Mucosa of rectum (tissue), 2 donors: ENCODE results near the gene GPR65.

Experiments used
- H3K27ac ChIP-seq, 2 donors: one replicate each; pipeline ENCODE4 v1.7.0; 2013; ENCODE audit warnings: inconsistent platforms in 2 of 2, low read depth in 2 of 2, low read length in 2 of 2
- H3K27me3 ChIP-seq, 2 donors: one replicate each; pipeline ENCODE4 v1.7.0; 2013; ENCODE audit warnings: low read length in 2 of 2; ENCODE audit not compliant: control insufficient read depth in 2 of 2, insufficient read depth in 2 of 2
- H3K36me3 ChIP-seq, 2 donors: one replicate each; pipeline ENCODE4 v1.7.0; 2013; ENCODE audit warnings: low read length in 2 of 2; ENCODE audit not compliant: control insufficient read depth in 2 of 2, insufficient read depth in 2 of 2
- H3K4me1 ChIP-seq, 2 donors: one replicate each; pipeline ENCODE4 v1.7.0; 2013; ENCODE audit warnings: low read length in 2 of 2, mild to moderate bottlenecking in 1 of 2; ENCODE audit not compliant: control insufficient read depth in 2 of 2, insufficient read depth in 2 of 2
- H3K4me3 ChIP-seq, 2 donors: one replicate each; pipeline ENCODE4 v1.7.0; 2013; ENCODE audit warnings: low read length in 2 of 2
- H3K9ac ChIP-seq, 2 donors: one replicate each; pipeline ENCODE4 v1.7.0; 2013; ENCODE audit warnings: low read length in 2 of 2, low read depth in 1 of 2, mild to moderate bottlenecking in 1 of 2
- H3K9me3 ChIP-seq, 2 donors: one replicate each; pipeline ENCODE4 v1.7.0; 2013; ENCODE audit warnings: low read length in 2 of 2; ENCODE audit not compliant: control insufficient read depth in 2 of 2
- donor health status: healthy.
- donor health status: Normal muscosa, but diverticular disease.

The GPR65 gene

GRCh38 chr14:88048351-88048750 lies 43.4 kb downstream of the GPR65 start:
- Histone ChIP-seq H3K36me3 (no peaks in the 10 kb centered on the region), H3K4me3 (no peak overlapping the region), H3K4me1 (no peaks in the 10 kb centered on the region), H3K27me3 (peaks cover 0 to 2% of the 10 kb centered on the region in 2 donors), H3K27ac (no peak overlapping the region), H3K9me3 (no peaks in the 10 kb centered on the region), H3K9ac (no peak overlapping the region)

- no peak overlapping the region for H3K9ac ChIP-seq
- H3K27me3 ChIP-seq: peaks cover 0 to 2% of the 10 kb centered on the region in 2 donors
- no peaks in the 10 kb centered on the region for H3K4me1 ChIP-seq
- H3K4me3 ChIP-seq: no peak overlapping the region
- no peaks in the 10 kb centered on the region for H3K9me3 ChIP-seq
- H3K36me3 ChIP-seq: no peaks in the 10 kb centered on the region
- H3K27ac ChIP-seq: no peak overlapping the region
These were observed 44.3 kb downstream of the GPR65 start for GRCh38 chr14:88049266-88049665.

GRCh38 chr14:88049936-88050335 lies 45.0 kb downstream of the GPR65 start:
- Histone ChIP-seq H3K4me3 (no peak overlapping the region), H3K9me3 (no peaks in the 10 kb centered on the region)

GRCh38 chr14:88060576-88060975 lies 55.6 kb downstream of the GPR65 start:
- H3K27ac ChIP-seq: no peak overlapping the region
- H3K36me3 ChIP-seq: no peaks in the 10 kb centered on the region
- no peaks in the 10 kb centered on the region for H3K27me3 ChIP-seq
- H3K9ac ChIP-seq: no peak overlapping the region
- H3K4me3 ChIP-seq: no peak overlapping the region
- H3K9me3 ChIP-seq: no peaks in the 10 kb centered on the region
- H3K4me1 ChIP-seq: no peaks in the 10 kb centered on the region

More at GRCh38 chr14:88049936-88050335, 45.0 kb downstream of the GPR65 start:
- no peak overlapping the region for H3K27ac ChIP-seq
- H3K27me3 ChIP-seq: peaks cover 0 to 2% of the 10 kb centered on the region in 2 donors
- H3K4me1 ChIP-seq: no peaks in the 10 kb centered on the region
- H3K36me3 ChIP-seq: no peaks in the 10 kb centered on the region
- H3K9ac ChIP-seq: no peak overlapping the region

- no peak overlapping the region for H3K9ac ChIP-seq
- H3K27ac ChIP-seq: no peak overlapping the region
- no peaks in the 10 kb centered on the region for H3K4me1 ChIP-seq
- no peaks in the 10 kb centered on the region for H3K9me3 ChIP-seq
- H3K36me3 ChIP-seq: no peaks in the 10 kb centered on the region
- no peaks in the 10 kb centered on the region for H3K27me3 ChIP-seq
- H3K4me3 ChIP-seq: no peak overlapping the region
These were observed 58.9 kb downstream of the GPR65 start for GRCh38 chr14:88063811-88064210.
